Fibroblast of lung (primary cell): ENCODE data around the gene INTS4. TPM values are rescaled to one million over a fixed set of nuclear protein-coding genes. Genes with fewer than 3 reads are reported as not detected.
"Not testable (repeated sequence)": the region's sequence is repeated elsewhere in the genome, so short reads cannot be mapped to it uniquely, and the experiment has no call there.

Source experiments
- DNase-seq, 2 donors: peaks; one replicate each; pipeline versions ENCODE4 v3.0.0 to v3.0.0-alpha.2; 2010; ENCODE audit warnings: low read depth in 2 of 2
- H2AFZ ChIP-seq: 2 replicates; pipeline ENCODE4 v1.5.1; 2012; ENCODE audit warnings: low read length, control low read depth, inconsistent platforms
- H3K27ac ChIP-seq: 2 replicates; pipeline ENCODE4 v1.5.1; 2011; ENCODE audit warnings: low read length, control low read depth; ENCODE audit not compliant: insufficient read depth
- H3K27me3 ChIP-seq: 2 replicates; pipeline ENCODE4 v1.5.1; 2011; ENCODE audit warnings: mild to moderate bottlenecking, low read length; ENCODE audit not compliant: control insufficient read depth, insufficient read depth
- H3K36me3 ChIP-seq: 2 replicates; pipeline ENCODE4 v1.5.1; 2011; ENCODE audit warnings: low read length; ENCODE audit not compliant: control insufficient read depth, insufficient read depth
- H3K4me1 ChIP-seq: 2 replicates; pipeline ENCODE4 v1.5.1; 2011; ENCODE audit warnings: low read length; ENCODE audit not compliant: control insufficient read depth, insufficient read depth; ENCODE audit errors: extremely low read depth
- H3K4me2 ChIP-seq: 2 replicates; pipeline ENCODE4 v1.5.1; 2011; ENCODE audit warnings: low read length, control low read depth; ENCODE audit not compliant: insufficient read depth; ENCODE audit errors: extremely low read depth
- H3K4me3 ChIP-seq, 4 experiments: fragments of 200-600 bp in 1 of 4; sonication (generic) in 1 of 4; replicated peaks in 1 of 4; 2 replicates each; pipeline ENCODE4 v1.5.1; 2011 to 2016; ENCODE audit warnings: low read length in 4 of 4, low read depth in 3 of 4, mild to moderate bottlenecking in 3 of 4, control low read depth in 2 of 4, inconsistent platforms in 1 of 4, mixed read lengths in 1 of 4; ENCODE audit not compliant: insufficient read depth in 1 of 4; ENCODE audit errors: control extremely low read depth in 1 of 4
- H3K79me2 ChIP-seq: 2 replicates; pipeline ENCODE4 v1.5.1; 2012; ENCODE audit warnings: mild to moderate bottlenecking, low read length, inconsistent platforms; ENCODE audit not compliant: control insufficient read depth, insufficient read depth
- H3K9ac ChIP-seq: 2 replicates; pipeline ENCODE4 v1.5.1; 2011; ENCODE audit warnings: mild to moderate bottlenecking, low read length, control low read depth; ENCODE audit not compliant: insufficient read depth
- H3K9me3 ChIP-seq: 2 replicates; pipeline ENCODE4 v1.5.1; 2012; ENCODE audit warnings: low read depth, low read length; ENCODE audit not compliant: control insufficient read depth, insufficient read depth
- H4K20me1 ChIP-seq: 2 replicates; pipeline ENCODE4 v1.5.1; 2011; ENCODE audit warnings: low read length; ENCODE audit not compliant: control insufficient read depth, insufficient read depth; ENCODE audit errors: extremely low read depth
- CTCF ChIP-seq, 2 donors: IDR thresholded peaks in 1 of 2; conservative IDR thresholded peaks in 1 of 2; 1 replicate in 1 of 2; 2 replicates in 1 of 2; pipeline ENCODE4 v1.5.1; 2011 to 2012; ENCODE audit warnings: low read length in 2 of 2, control low read depth in 1 of 2, inconsistent platforms in 1 of 2, low read depth in 1 of 2, mild to moderate bottlenecking in 1 of 2
- EZH2 ChIP-seq: IDR thresholded peaks from 2 replicates; pipeline ENCODE4 v1.5.1; 2012; ENCODE audit warnings: low read length, control low read depth, mild to moderate bottlenecking; ENCODE audit errors: missing control alignments
- polyA plus RNA-seq, 2 donors: library from polyadenylated mRNA; depleted of rRNA in 1 of 2; stranded (reverse) in 1 of 2; unstranded in 1 of 2; fragments of >200 nt; gene quantifications; 2 replicates each; pipeline ENCODE4 v1.2.1, GENCODE V29; 2011 to 2012; ENCODE audit warnings: missing spikeins in 1 of 2
- total RNA-seq: library from RNA; depleted of rRNA; stranded (reverse); fragments of >200 nt; gene quantifications from 2 replicates; pipeline ENCODE4 v1.2.1, GENCODE V29; 2014

INTS4 gene
- total and polyA plus RNA-seq, 2 donors (not counting 1 experiment from before 2014, with no cell fraction given) = 17.2 to 38.6 TPM

- no peaks in the 10 kb centered on the region for H3K79me2 ChIP-seq
- DNase-seq = no peak
- no peak overlapping the region for H3K4me2 ChIP-seq
- H4K20me1 ChIP-seq = no peaks in the 10 kb centered on the region
- H3K4me1 ChIP-seq = no peaks in the 10 kb centered on the region
- no peak overlapping the region for H3K4me3 ChIP-seq
- H3K9ac ChIP-seq = no peak overlapping the region
- no peak overlapping the region for H3K27ac ChIP-seq
- no peak overlapping the region for H2AFZ ChIP-seq
- TF ChIP-seq EZH2 = no peak
- no peak for TF ChIP-seq CTCF (conservative IDR thresholded peaks at IDR 0.05 in 1 of 2, IDR thresholded peaks at IDR 0.05 in 1 of 2; ENCODE audit: low read depth in 1 of 2, low read length in 2 of 2)
- H3K27me3 ChIP-seq = no peaks in the 10 kb centered on the region
- H3K9me3 ChIP-seq = no peaks in the 10 kb centered on the region
- peaks cover 3% of the 10 kb centered on the region for H3K36me3 ChIP-seq
Measured at GRCh38 chr11:77966338-77966737, 28.1 kb downstream of the INTS4 start.

GRCh38 chr11:77959434-77959833 is 35.0 kb downstream of the INTS4 start:
- Histone ChIP-seq H3K27me3 (no peaks in the 10 kb centered on the region), H2AFZ (no peak overlapping the region), H3K79me2 (no peaks in the 10 kb centered on the region), H3K36me3 (peaks cover 2% of the 10 kb centered on the region), H3K27ac (no peak overlapping the region), H3K9me3 (no peaks in the 10 kb centered on the region), H4K20me1 (no peaks in the 10 kb centered on the region), H3K4me1 (no peaks in the 10 kb centered on the region), H3K4me3 (no peak overlapping the region), H3K4me2 (no peak overlapping the region), H3K9ac (no peak overlapping the region)
- DNase-seq = peak; percentile 5 to 80
- TF ChIP-seq EZH2 = no peak

- H3K9ac ChIP-seq, H3K36me3 ChIP-seq, H3K4me1 ChIP-seq, H3K9me3 ChIP-seq, H3K4me3 ChIP-seq, H4K20me1 ChIP-seq, H3K79me2 ChIP-seq, H3K4me2 ChIP-seq, H2AFZ ChIP-seq, H3K27me3 ChIP-seq: not testable (repeated sequence)
- peak overlapping the region; percentile 10 for H3K27ac ChIP-seq
- peak in 1 of 2 donors; percentile 76 for DNase-seq
Measured at GRCh38 chr11:77958583-77959177, 35.8 kb downstream of the INTS4 start.

- H3K27ac ChIP-seq, H3K9me3 ChIP-seq, H4K20me1 ChIP-seq, H3K27me3 ChIP-seq, H3K36me3 ChIP-seq, H2AFZ ChIP-seq, H3K4me1 ChIP-seq, H3K4me2 ChIP-seq, H3K4me3 ChIP-seq, H3K9ac ChIP-seq, H3K79me2 ChIP-seq: not testable (repeated sequence)
- peak in 1 of 2 donors; percentile 74 for DNase-seq
Measured at GRCh38 chr11:77943296-77943695, 51.2 kb downstream of the INTS4 start.

GRCh38 chr11:77942465-77942864 is 52.0 kb downstream of the INTS4 start:
- H3K36me3 ChIP-seq, H3K4me3 ChIP-seq, H3K27me3 ChIP-seq, H3K9ac ChIP-seq, H2AFZ ChIP-seq, H3K9me3 ChIP-seq, H3K4me2 ChIP-seq, H4K20me1 ChIP-seq, H3K27ac ChIP-seq, H3K79me2 ChIP-seq, H3K4me1 ChIP-seq: not testable (repeated sequence)
- peak in 1 of 2 donors; percentile 34 for DNase-seq

- H3K9me3 ChIP-seq, H2AFZ ChIP-seq, DNase-seq, H3K27me3 ChIP-seq, H3K27ac ChIP-seq, H3K36me3 ChIP-seq, H3K4me3 ChIP-seq, H3K4me1 ChIP-seq, H3K4me2 ChIP-seq, H3K9ac ChIP-seq, H3K79me2 ChIP-seq, H4K20me1 ChIP-seq: not testable (repeated sequence)
Measured at GRCh38 chr11:77933596-77933995, 60.9 kb downstream of the INTS4 start.
